GM12874 (cell line): ENCODE results near the gene MYF5.

Source experiments
- TF ChIP-seq, protein P1 (sequence below): IDR thresholded peaks from 2 replicates; pipeline ENCODE4 v1.5.1; 2011; ENCODE audit warnings: low read depth, mild to moderate bottlenecking, control low read depth, low read length, moderate library complexity; ENCODE audit not compliant: insufficient read depth

MYF5 gene

GRCh38 chr12:80749456-80749855, 32.7 kb downstream of the MYF5 start:
- TF ChIP-seq, protein P1, sequence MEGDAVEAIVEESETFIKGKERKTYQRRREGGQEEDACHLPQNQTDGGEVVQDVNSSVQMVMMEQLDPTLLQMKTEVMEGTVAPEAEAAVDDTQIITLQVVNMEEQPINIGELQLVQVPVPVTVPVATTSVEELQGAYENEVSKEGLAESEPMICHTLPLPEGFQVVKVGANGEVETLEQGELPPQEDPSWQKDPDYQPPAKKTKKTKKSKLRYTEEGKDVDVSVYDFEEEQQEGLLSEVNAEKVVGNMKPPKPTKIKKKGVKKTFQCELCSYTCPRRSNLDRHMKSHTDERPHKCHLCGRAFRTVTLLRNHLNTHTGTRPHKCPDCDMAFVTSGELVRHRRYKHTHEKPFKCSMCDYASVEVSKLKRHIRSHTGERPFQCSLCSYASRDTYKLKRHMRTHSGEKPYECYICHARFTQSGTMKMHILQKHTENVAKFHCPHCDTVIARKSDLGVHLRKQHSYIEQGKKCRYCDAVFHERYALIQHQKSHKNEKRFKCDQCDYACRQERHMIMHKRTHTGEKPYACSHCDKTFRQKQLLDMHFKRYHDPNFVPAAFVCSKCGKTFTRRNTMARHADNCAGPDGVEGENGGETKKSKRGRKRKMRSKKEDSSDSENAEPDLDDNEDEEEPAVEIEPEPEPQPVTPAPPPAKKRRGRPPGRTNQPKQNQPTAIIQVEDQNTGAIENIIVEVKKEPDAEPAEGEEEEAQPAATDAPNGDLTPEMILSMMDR = no peak

GRCh38 chr12:80752464-80752863, 35.8 kb downstream of the MYF5 start:
- TF ChIP-seq, protein P1 = no peak

GRCh38 chr12:80754274-80754673, 37.6 kb downstream of the MYF5 start:
- TF ChIP-seq, protein P1 = no peak

- TF ChIP-seq, protein P1 = no peak
Observed at GRCh38 chr12:80756875-80757274, 40.2 kb downstream of the MYF5 start.

DNA sequence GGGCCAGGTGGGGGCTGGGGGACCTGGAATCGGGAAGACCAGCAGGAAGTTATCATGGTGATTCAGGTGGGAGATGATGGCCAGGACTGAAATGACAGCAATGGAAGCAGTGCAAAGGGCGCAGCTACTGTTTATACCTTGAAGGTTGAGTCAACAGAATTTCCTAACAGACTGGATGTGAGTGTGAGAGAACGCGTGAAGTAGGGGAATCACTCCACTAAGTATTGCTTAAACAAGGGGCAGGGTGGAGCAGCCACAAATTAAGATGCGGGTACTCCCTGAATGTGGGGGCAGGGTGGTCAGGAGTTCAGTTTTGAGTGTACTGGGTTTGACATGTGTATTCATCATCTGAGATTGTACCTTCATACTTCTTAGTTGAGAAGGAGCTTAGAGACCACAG, 45.1 kb downstream of the MYF5 start:
- TF ChIP-seq, protein P1 = no peak

DNA sequence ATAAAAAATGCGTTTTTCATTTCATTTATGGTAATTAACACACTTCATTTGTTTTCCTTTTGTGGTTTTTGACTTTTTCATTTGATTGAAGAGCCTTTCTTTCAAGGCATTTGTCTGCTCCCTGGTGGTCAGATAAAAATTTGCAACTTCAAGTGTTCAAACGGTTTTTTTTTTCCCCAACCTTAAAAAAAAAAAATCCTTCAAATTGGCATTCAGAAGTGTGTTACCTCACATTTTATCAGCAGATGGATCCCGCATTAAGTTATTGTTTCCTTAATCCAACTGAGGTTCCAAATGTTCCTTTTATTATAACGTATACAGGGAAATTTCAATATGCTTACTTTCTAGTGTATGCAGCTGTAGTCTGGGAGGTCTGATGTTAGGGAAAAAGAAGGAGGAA, 47.2 kb downstream of the MYF5 start:
- TF ChIP-seq, protein P1 = peak; percentile 40

- TF ChIP-seq, protein P1 = no peak
Observed at GRCh38 chr12:80766210-80766609, 49.5 kb downstream of the MYF5 start.

DNA sequence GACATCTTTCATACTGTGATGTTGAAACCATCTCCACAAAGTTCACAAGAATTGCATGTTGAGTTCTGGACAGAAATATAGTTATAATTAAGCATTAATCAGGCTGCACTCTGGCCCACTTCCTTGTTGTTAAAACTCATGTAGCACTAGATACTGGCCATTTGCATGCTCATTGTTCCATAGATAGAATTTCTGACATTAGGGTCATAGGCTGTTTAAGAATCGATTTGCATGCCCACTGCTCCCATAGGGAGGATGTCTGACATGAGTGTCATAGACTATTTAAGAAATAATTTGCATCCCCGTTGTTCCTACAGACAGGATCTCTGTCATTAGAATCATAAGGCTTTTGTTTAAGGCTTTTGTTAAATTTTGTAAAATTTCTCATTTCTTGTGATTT, 50.2 kb downstream of the MYF5 start:
- TF ChIP-seq, protein P1 = no peak
